ENCODE measurements around the gene EPHA3. TPM values are rescaled to one million over a fixed set of nuclear protein-coding genes. Genes with fewer than 3 reads are reported as not detected.

The EPHA3 gene
- total and polyA plus RNA-seq, 4 donors: 0.44 to 2.7 (median 1.2) TPM

DNA sequence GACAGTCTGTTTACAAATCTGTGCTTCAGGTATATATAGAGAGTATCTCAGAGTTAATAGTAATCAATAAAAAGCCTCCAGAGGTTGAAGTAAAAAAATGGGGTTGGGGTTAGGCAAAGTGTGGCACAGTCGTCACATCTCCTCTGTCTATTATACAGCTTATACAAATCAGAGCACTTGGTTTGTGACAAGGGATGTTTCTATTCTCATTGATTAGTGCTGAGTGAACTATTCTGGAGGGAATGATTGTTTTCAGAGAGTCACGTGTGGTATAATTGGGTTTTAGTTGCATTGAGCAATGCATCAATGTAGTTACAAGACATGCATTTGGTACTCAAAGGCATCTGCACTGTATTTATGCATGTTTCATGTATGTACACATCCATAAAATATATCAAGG is 172.9 kb downstream of the EPHA3 start (continued):
- TF ChIP-seq, protein P1, sequence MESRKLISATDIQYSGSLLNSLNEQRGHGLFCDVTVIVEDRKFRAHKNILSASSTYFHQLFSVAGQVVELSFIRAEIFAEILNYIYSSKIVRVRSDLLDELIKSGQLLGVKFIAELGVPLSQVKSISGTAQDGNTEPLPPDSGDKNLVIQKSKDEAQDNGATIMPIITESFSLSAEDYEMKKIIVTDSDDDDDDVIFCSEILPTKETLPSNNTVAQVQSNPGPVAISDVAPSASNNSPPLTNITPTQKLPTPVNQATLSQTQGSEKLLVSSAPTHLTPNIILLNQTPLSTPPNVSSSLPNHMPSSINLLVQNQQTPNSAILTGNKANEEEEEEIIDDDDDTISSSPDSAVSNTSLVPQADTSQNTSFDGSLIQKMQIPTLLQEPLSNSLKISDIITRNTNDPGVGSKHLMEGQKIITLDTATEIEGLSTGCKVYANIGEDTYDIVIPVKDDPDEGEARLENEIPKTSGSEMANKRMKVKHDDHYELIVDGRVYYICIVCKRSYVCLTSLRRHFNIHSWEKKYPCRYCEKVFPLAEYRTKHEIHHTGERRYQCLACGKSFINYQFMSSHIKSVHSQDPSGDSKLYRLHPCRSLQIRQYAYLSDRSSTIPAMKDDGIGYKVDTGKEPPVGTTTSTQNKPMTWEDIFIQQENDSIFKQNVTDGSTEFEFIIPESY (IDR thresholded peaks at IDR 0.05): no peak
- TF ChIP-seq SP1 (IDR thresholded peaks at IDR 0.05) (no peak), HNF4A (conservative IDR thresholded peaks at IDR 0.05) (no peak), YY1 (IDR thresholded peaks at IDR 0.05) (no peak)
- TF ChIP-seq, protein P2, sequence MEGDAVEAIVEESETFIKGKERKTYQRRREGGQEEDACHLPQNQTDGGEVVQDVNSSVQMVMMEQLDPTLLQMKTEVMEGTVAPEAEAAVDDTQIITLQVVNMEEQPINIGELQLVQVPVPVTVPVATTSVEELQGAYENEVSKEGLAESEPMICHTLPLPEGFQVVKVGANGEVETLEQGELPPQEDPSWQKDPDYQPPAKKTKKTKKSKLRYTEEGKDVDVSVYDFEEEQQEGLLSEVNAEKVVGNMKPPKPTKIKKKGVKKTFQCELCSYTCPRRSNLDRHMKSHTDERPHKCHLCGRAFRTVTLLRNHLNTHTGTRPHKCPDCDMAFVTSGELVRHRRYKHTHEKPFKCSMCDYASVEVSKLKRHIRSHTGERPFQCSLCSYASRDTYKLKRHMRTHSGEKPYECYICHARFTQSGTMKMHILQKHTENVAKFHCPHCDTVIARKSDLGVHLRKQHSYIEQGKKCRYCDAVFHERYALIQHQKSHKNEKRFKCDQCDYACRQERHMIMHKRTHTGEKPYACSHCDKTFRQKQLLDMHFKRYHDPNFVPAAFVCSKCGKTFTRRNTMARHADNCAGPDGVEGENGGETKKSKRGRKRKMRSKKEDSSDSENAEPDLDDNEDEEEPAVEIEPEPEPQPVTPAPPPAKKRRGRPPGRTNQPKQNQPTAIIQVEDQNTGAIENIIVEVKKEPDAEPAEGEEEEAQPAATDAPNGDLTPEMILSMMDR (IDR thresholded peaks at IDR 0.05; ENCODE audit: low read depth, low read length, missing input control): no peak

DNA sequence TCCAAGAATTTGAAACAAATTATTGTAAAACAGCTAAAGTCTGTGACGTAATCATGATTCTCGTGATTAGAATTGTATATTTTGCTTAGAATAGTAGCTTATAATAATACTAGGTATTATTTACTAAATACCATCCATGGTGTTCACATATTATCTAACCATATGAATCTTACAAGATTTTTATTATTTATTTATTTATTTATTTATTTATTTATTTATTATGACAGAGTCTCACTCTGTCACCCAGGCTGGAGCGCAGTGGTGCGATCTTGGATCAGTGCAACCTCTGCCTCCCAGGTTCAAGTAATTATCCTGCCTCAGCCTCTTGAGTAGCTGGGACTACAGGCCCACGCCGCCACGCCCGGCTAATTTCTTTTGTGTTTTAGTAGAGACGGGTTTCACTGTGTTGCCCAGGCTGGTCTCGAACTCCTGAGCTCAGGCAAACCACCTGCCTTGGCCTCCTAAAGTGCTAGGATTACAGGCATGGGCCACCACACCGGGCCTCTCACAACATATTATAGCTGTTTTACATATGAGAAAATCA is 173.5 kb downstream of the EPHA3 start:
- 94% methylated on average over 11 of the region's 11 CpGs for WGBS
- DNase-seq (ENCODE audit: low spot score): no peak
- Histone ChIP-seq H3K9ac (ENCODE audit: low read depth in 1 of 2, low read length in 2 of 2) (no peak overlapping the region), H3K4me1 (ENCODE audit: control insufficient read depth in 4 of 4, insufficient read depth in 4 of 4, low read length in 3 of 4) (no peaks in the 10 kb centered on the region), H3K27ac (ENCODE audit: low read depth in 1 of 2, low read length in 2 of 2) (no peak overlapping the region), H3K4me3 (ENCODE audit: low read depth in 1 of 3, low read length in 3 of 3) (no peak overlapping the region), H3K9me3 (ENCODE audit: control insufficient read depth in 4 of 4, low read length in 3 of 4) (no peaks in the 10 kb centered on the region), H3K36me3 (ENCODE audit: control insufficient read depth in 4 of 4, insufficient read depth in 3 of 4, low read depth in 1 of 4, low read length in 3 of 4) (no peaks in the 10 kb centered on the region), H3K27me3 (ENCODE audit: control insufficient read depth in 4 of 4, insufficient read depth in 4 of 4, low read length in 3 of 4) (no peaks in the 10 kb centered on the region)
- TF ChIP-seq, protein P1 (IDR thresholded peaks at IDR 0.05): no peak
- no peak for TF ChIP-seq HNF4G (IDR thresholded peaks at IDR 0.05)

DNA sequence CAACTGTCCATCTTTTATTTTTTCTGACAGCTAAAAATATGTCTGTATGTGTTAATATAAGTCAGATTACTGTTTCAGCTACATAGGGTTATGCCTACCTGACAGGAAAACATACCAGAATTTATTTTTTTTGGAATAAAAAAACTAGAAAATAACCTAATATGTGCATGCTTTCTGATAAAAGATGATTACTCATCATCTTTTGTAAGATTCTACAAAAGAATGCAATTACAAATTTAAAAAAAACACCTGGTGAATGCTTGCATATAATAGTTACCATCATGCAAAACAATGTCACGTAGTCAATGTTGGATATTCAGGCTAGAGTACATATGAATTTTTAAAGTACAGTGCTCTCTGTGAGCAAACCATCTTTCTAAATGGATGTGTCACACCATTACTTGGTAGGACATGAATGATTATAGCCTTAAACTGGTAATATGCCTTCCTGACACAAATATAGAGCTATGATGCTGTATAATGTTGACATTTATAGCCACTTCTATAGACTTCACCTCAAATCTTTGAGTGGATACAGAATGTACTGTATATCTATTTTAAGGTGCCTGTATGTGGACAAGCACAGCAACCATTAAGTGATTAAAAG is 180.6 kb downstream of the EPHA3 start:
- Histone ChIP-seq H3K4me3 (ENCODE audit: low read depth in 1 of 3, low read length in 3 of 3) (no peak overlapping the region), H3K4me1 (ENCODE audit: control insufficient read depth in 4 of 4, insufficient read depth in 4 of 4, low read length in 3 of 4) (no peaks in the 10 kb centered on the region), H3K9ac (ENCODE audit: low read depth in 1 of 2, low read length in 2 of 2) (no peak overlapping the region), H3K36me3 (ENCODE audit: control insufficient read depth in 4 of 4, insufficient read depth in 3 of 4, low read depth in 1 of 4, low read length in 3 of 4) (no peaks in the 10 kb centered on the region), H3K27ac (ENCODE audit: low read depth in 1 of 2, low read length in 2 of 2) (no peak overlapping the region), H3K9me3 (ENCODE audit: control insufficient read depth in 4 of 4, low read length in 3 of 4) (peaks cover 0 to 4% (median 0%) of the 10 kb centered on the region in 4 donors), H3K27me3 (ENCODE audit: control insufficient read depth in 4 of 4, insufficient read depth in 4 of 4, low read length in 3 of 4) (peaks cover 0 to 2% (median 0%) of the 10 kb centered on the region in 4 donors)
- 58% methylated on average over 1 of the region's 1 CpG for WGBS
- no peak for DNase-seq (ENCODE audit: low spot score)
- no peak for TF ChIP-seq GABPA (IDR thresholded peaks at IDR 0.05 in 1 of 2, conservative IDR thresholded peaks at IDR 0.05 in 1 of 2)
- TF ChIP-seq NR2F2 (IDR thresholded peaks at IDR 0.05): no peak
- TF ChIP-seq SP1 (IDR thresholded peaks at IDR 0.05): no peak
- TF ChIP-seq, protein P3, sequence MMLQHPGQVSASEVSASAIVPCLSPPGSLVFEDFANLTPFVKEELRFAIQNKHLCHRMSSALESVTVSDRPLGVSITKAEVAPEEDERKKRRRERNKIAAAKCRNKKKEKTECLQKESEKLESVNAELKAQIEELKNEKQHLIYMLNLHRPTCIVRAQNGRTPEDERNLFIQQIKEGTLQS (IDR thresholded peaks at IDR 0.05): no peak
- TF ChIP-seq, protein P4, sequence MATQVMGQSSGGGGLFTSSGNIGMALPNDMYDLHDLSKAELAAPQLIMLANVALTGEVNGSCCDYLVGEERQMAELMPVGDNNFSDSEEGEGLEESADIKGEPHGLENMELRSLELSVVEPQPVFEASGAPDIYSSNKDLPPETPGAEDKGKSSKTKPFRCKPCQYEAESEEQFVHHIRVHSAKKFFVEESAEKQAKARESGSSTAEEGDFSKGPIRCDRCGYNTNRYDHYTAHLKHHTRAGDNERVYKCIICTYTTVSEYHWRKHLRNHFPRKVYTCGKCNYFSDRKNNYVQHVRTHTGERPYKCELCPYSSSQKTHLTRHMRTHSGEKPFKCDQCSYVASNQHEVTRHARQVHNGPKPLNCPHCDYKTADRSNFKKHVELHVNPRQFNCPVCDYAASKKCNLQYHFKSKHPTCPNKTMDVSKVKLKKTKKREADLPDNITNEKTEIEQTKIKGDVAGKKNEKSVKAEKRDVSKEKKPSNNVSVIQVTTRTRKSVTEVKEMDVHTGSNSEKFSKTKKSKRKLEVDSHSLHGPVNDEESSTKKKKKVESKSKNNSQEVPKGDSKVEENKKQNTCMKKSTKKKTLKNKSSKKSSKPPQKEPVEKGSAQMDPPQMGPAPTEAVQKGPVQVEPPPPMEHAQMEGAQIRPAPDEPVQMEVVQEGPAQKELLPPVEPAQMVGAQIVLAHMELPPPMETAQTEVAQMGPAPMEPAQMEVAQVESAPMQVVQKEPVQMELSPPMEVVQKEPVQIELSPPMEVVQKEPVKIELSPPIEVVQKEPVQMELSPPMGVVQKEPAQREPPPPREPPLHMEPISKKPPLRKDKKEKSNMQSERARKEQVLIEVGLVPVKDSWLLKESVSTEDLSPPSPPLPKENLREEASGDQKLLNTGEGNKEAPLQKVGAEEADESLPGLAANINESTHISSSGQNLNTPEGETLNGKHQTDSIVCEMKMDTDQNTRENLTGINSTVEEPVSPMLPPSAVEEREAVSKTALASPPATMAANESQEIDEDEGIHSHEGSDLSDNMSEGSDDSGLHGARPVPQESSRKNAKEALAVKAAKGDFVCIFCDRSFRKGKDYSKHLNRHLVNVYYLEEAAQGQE (IDR thresholded peaks at IDR 0.05): no peak
- TF ChIP-seq, protein P2 (IDR thresholded peaks at IDR 0.05; ENCODE audit: low read depth, low read length, missing input control): no peak
- TF ChIP-seq FOXA2 (IDR thresholded peaks at IDR 0.05): no peak
- no peak for TF ChIP-seq RXRA (IDR thresholded peaks at IDR 0.05)
- TF ChIP-seq, protein P1 (IDR thresholded peaks at IDR 0.05): no peak
- TF ChIP-seq JUND (IDR thresholded peaks at IDR 0.05): no peak
- no peak for TF ChIP-seq HNF4A (conservative IDR thresholded peaks at IDR 0.05)
- no peak for TF ChIP-seq YY1 (IDR thresholded peaks at IDR 0.05)

Data from liver (tissue), 9 donors.